GM21390 (cell line): ENCODE data around the gene ZNF496.
"Not testable (repeated sequence)": the region's sequence is repeated elsewhere in the genome, so short reads cannot be mapped to it uniquely, and the experiment has no call there.

Experiments
- ATAC-seq: cut with Tn5 transposase; IDR thresholded peaks from one replicate; pipeline ENCODE4 v1.9.1; 2021; ENCODE audit not compliant: unreplicated experiment

Gene ZNF496

DNA sequence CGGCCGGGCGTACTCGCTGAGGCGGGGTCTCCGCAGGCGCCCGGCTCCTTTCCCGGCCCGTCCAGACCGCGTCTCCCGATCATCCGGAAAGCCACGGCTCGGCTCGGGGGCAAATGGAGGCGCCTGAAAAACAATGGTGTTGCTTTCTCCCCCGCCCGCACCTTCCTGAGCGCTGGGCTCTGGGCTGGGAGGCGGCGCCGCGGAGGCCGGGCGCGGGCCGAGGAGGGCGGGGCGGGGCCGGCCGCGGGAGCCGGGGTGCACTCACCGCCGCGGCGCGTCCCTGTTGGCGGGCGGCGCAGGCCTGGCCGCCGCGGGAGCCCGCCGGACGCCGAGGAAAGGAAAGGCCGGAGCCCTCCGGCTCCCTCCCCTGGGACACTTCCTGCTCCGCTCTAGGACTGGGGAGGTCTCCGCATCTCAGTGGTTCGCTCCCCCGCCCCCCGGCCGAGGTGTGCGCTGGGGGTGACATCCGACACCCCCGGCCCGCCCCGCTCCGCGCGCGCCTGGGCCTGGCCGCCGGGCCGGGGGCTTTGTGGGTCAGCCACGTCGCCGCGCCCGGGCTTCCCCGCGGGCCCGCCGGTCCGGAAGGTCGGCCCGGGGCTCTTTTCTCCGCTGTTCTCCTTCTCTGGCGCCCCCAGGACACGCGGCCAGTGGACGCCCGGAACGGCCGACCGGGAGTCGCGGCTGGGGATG, at the start of gene ZNF496:
Gene ZNF496, minus strand, starts transcription at position 343 of the 690 bp plus-strand sequence. CDS start 2,289 bp downstream, outside the sequence.
- peak; percentile 58 for ATAC-seq

DNA sequence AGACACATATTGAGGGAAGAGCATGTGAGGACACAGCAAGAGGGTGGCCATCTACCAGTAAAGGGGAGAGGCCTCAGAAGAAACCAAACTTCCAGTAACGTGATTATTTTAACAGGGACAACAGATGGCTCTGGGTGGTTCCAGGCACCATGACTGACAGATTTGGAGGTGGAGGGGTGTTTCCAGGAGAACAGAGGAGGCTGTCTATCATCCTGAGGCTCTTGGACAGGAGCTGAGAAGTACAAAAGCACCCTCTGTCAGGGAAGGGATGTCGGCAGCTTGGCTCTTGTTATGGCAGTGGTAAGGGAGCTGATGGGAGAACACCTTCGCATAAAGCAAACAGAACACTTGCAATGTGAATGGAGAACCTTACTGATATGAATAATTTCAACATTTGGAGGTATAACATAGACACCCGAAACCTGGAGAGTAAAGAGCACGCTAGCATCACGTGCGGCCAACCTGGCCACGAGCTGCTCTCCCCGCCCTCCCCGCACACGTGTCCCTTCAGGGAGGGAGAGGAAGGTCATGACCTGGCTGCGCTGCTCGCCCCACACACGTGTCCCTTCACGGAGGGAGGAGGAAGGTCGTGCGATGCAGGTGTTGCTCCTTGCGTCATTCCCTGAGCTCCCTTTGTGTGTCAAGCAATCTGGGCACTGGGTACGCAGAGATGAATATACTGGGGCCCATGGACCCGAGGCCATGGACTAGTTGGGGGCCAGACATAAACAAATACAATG, 46.8 kb upstream of the ZNF496 start:
- no peak for ATAC-seq

GRCh38 chr1:247377656-247378055, 46.0 kb upstream of the ZNF496 start:
- ATAC-seq, result not testable (repeated sequence)

DNA sequence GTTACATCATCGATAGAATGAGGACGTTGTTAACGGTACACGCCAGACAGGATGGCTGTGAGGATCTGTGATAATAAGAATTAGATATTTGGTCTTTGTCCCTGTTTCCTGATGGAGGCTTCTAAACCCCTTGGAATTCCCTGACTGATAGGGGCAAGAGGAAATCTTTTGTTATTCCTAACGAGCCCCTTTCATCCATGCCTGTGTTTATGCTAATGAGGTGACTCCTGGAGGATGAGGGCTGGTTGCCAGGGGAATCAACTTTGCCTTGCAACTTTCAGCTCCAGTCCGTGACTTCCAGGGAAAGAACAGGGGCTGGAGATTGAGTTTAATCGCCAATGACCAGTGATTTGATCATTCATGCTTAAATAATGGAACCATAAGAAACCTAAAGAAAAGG, 45.0 kb upstream of the ZNF496 start:
- no peak for ATAC-seq

- no peak for ATAC-seq
Measured at GRCh38 chr1:247375747-247376146, 44.1 kb upstream of the ZNF496 start.

DNA sequence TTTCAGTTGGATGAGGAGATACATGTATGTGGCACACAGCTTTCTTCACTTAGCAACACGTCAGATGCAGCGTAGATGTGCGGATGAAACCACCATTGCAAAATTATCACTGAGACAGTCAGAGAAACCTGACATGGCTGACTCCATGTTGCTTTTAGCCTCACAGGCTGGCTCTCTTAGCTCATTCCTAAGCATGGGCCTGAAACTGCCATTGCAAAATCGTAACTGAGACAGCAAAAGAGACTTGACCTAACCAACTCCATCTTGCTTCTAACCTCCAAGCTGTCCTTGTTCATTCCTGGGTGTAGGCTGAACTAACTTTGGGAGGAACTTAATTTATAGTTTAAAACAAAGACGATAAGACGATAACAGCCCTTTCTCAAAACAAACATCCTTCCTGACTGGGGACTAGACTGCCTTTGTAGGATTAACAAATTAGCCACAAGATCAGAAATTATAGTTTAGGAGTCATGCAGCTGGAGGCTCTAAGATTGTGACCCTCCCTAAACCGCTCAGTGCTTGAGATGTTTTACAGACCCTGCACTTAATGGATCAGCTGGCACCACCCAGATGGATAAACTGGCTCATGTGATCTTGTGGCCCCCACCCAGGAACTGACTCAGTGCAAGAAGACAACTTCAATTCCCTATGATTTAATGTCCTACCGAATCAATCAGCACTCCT, 43.1 kb upstream of the ZNF496 start:
- not testable (repeated sequence) for ATAC-seq

GRCh38 chr1:247373721-247374141, 42.1 kb upstream of the ZNF496 start:
- no peak for ATAC-seq

DNA sequence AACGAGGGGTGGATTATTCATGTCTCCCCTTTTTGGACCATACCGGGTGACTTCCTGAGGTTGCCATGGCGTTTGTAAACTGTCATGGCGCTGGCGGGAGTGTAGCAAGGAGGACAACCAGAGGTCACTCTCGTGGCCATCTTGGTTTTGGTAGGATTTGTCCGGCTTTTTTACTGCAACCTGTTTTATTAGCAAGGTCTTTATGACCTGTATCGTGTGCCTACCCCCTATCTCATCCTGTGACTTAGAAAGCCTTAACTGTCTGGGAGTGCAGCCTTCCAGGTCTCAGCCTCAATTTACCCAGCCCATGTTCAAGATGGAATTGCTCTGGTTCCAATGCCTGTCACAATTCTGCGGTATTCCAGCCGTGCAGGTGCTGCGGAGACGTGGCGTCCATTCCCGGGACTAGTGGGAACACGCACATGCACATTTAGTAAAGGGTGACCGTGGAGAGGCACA, 40.2 kb upstream of the ZNF496 start:
- ATAC-seq, result no peak

GRCh38 chr1:247370786-247371732, 39.4 kb upstream of the ZNF496 start:
- ATAC-seq, result no peak

GRCh38 chr1:247368490-247369145, 37.0 kb upstream of the ZNF496 start:
- ATAC-seq, result no peak

GRCh38 chr1:247367786-247368422, 36.2 kb upstream of the ZNF496 start:
- no peak for ATAC-seq

DNA sequence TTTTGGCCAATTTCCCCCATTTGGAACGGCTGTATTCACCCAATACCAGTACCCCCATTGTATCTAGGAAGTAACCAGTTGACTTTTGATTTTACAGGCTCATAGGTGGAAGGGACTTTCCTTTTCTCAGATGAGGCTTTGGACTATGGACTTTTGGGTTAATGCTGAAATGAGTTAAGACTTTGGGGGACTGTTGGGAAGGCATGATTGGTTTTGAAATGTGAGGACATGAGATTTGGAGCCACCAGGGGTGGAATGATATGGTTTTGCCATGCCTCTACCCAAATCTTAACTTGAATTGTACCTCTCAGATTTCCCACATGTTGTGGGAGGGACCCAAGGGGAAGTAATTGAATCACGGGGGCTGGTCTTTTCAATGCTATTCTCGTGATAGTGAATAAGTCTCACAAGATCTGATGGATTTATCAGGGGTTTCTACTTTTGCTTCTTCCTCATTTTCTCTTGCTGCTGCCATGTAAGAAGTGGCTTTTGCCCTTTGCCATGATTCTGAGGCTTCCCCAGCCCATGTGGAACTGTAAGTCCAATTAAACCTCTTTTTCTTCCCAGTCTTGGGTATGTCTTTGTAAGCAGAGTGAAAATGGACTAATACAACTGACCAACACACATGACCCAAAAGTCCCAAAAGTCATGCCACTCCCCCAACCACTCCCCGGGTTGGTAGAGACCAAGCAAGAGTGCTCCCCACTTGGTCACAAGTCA, 35.4 kb upstream of the ZNF496 start:
- ATAC-seq, result no peak

DNA sequence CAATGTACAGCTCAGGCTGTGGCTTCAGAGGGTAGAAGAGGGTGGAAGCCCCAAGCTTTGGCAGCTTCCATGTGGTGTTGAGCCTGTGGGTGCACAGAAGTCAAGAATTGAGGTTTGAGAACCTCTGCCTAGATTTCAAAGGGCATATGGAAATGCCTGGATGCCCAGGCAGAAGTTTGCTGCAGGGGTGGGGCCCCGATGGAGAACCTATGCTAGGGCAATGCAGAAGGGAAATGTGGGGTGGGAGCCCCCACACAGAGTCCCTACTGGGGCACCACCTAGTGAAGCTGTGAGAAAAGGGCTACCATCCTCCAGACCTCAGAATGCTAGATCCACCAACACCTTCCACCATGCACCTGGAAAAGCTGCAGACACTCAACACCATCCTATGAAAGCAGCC, 34.7 kb upstream of the ZNF496 start:
- ATAC-seq, result not testable (repeated sequence)

GRCh38 chr1:247365023-247365422, 33.4 kb upstream of the ZNF496 start:
- ATAC-seq, result no peak

DNA sequence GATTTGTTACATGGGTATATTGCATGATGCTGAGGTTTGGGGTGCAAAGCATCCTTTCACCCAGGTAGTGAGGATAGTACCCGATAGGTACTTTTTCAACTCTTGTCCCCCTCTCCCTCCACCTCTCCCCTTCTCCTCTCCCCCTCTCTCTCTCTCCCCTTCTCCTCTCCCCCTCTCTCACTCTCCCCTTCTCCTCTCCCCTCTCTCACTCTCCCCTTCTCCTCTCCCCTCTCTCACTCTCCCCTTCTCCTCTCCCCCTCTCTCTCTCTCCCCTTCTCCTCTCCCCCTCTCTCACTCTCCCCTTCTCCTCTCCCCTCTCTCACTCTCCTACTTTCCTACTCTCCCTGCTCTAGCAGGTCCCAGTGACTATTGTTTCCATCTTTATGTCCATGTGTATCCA, 31.3 kb upstream of the ZNF496 start:
- ATAC-seq, result not testable (repeated sequence)

DNA sequence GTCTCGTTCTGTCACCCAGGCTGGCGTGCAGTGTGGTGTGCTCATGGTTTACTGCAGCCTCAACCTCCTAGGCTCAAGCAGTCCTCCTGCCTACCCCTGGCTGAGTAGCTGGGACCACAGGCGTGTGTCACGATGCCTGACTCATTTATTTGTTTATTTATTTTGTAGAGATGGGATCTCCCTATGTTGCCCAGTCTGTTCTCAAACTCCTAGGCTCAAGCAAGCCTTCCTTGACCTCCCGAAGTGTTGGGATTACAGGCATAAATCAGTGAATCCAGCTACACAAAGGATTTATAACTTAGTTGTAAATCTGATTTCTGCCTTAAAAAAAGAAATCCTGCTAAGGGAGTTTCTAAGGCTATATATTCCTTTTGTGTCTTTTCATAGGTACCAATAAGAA, 30.5 kb upstream of the ZNF496 start:
- no peak for ATAC-seq

- no peak for ATAC-seq
Measured at GRCh38 chr1:247360991-247361731, 29.5 kb upstream of the ZNF496 start.
